HCT116 (cell line): ENCODE data around the gene MS4A12. TPM values are rescaled to one million over a fixed set of nuclear protein-coding genes. Genes with fewer than 3 reads are reported as not detected.
"Not testable (repeated sequence)": the region's sequence is repeated elsewhere in the genome, so short reads cannot be mapped to it uniquely, and the experiment has no call there.

ENCODE experiments used
- ATAC-seq: fragments of 200-7000 bp; cut with Tn5 transposase; 2 replicates; pipeline ENCODE4 v1.9.1; 2020; ENCODE audit warnings: mild to moderate bottlenecking, moderate library complexity
- BruUV-seq: library from RNA; stranded (reverse); fragments of 400-500 nt; replicated peaks from 2 replicates; lab custom pipeline; 2021; lab: Mats Ljungman, UMichigan
- CTCF ChIA-PET: fragments of 300-600 bp; sonication (Branson Sonifier 250); formaldehyde crosslinking; loops from one replicate; lab custom pipeline; 2021; ENCODE audit warnings: antibody characterized with exemption; lab: Charles Lee
- POLR2A ChIA-PET: fragments of 300-600, 350-600 bp; sonication (Branson Sonifier 250); formaldehyde crosslinking; loops from one replicate; lab custom pipeline; 2021; ENCODE audit warnings: antibody characterized with exemption; lab: Charles Lee
- RAD21 ChIA-PET, 2 experiments: fragments of 300-600 bp; sonication (Branson Sonifier 250); formaldehyde crosslinking; loops; one replicate each; lab custom pipeline; 2023; ENCODE audit warnings: low total read pairs in 2 of 2; ENCODE audit not compliant: uncharacterized antibody in 2 of 2, unreplicated experiment in 2 of 2, low non-redundant PET in 1 of 2; lab: Charles Lee
- DNase-seq: peaks from one replicate; pipeline ENCODE4 v3.0.0-alpha.2; 2010; ENCODE audit warnings: low read depth, low spot score
- H2AFZ ChIP-seq: fragments of 200-600 bp; shearing (Covaris generic), sonication (generic); 2 replicates; pipeline ENCODE4 v1.6.1; 2017; ENCODE audit warnings: low read depth, mixed run types, mixed read lengths, antibody characterized with exemption, low read length; ENCODE audit not compliant: poor library complexity, severe bottlenecking
- H3K27ac ChIP-seq: 2 replicates; pipeline ENCODE4 v1.5.1; 2012; ENCODE audit warnings: low read depth, low read length
- H3K27me3 ChIP-seq: fragments of 200-600 bp; sonication (generic); 2 replicates; pipeline ENCODE4 v1.6.1; 2016; ENCODE audit warnings: mixed run types, low read length, mixed read lengths; ENCODE audit not compliant: insufficient read depth
- H3K36me3 ChIP-seq, 2 experiments: fragments of 200-500 bp in 1 of 2; fragments of 200-600 bp in 1 of 2; sonication (Bioruptor generic) in 1 of 2; sonication (generic) in 1 of 2; 2 replicates each; pipeline versions ENCODE4 v1.5.1 to v1.6.1; 2014 to 2016; ENCODE audit warnings: low read length in 2 of 2, inconsistent platforms in 1 of 2, mixed read lengths in 1 of 2, mixed run types in 1 of 2; ENCODE audit not compliant: insufficient read depth in 2 of 2, control insufficient read depth in 1 of 2
- H3K4me1 ChIP-seq, 2 experiments: fragments of 200-600 bp in 1 of 2; sonication (generic) in 1 of 2; 2 replicates each; pipeline versions ENCODE4 v1.5.1 to v1.6.1; 2012 to 2017; ENCODE audit warnings: low read length in 2 of 2, inconsistent platforms in 1 of 2, mild to moderate bottlenecking in 1 of 2, mixed read lengths in 1 of 2, mixed run types in 1 of 2, moderate library complexity in 1 of 2; ENCODE audit not compliant: insufficient read depth in 2 of 2, control insufficient read depth in 1 of 2
- H3K4me2 ChIP-seq: fragments of 200-600 bp; sonication (generic); 2 replicates; pipeline ENCODE4 v1.6.1; 2017; ENCODE audit warnings: mixed run types, low read length, mixed read lengths
- H3K4me3 ChIP-seq, 2 experiments: fragments of 200-600 bp in 1 of 2; sonication (generic) in 1 of 2; replicated peaks in 1 of 2; 2 replicates each; pipeline ENCODE4 v1.5.1; 2011 to 2016; ENCODE audit warnings: low read length in 2 of 2, control low read depth in 1 of 2, low read depth in 1 of 2, mild to moderate bottlenecking in 1 of 2, mixed read lengths in 1 of 2, mixed run types in 1 of 2
- H3K79me2 ChIP-seq: fragments of 200-600 bp; sonication (generic); 2 replicates; pipeline ENCODE4 v1.6.1; 2017; ENCODE audit warnings: mild to moderate bottlenecking, mixed run types, low read length, moderate library complexity, mixed read lengths; ENCODE audit not compliant: insufficient read depth
- H3K9ac ChIP-seq: fragments of 200-600 bp; sonication (generic); 2 replicates; pipeline ENCODE4 v1.6.1; 2016; ENCODE audit warnings: low read length, mixed read lengths
- H3K9me2 ChIP-seq: fragments of 200-600 bp; sonication (generic), shearing (Covaris generic); 2 replicates; pipeline ENCODE4 v1.6.1; 2017; ENCODE audit warnings: mixed run types, mild to moderate bottlenecking, moderate library complexity; ENCODE audit not compliant: insufficient read depth
- H3K9me3 ChIP-seq, 2 experiments: fragments of 200-500 bp in 1 of 2; fragments of 200-600 bp in 1 of 2; sonication (Bioruptor generic) in 1 of 2; sonication (generic) in 1 of 2; 2 replicates each; pipeline ENCODE4 v1.6.1; 2014 to 2017; ENCODE audit warnings: low read length in 2 of 2, mixed read lengths in 2 of 2, inconsistent platforms in 1 of 2, low read depth in 1 of 2, mild to moderate bottlenecking in 1 of 2, mixed run types in 1 of 2, moderate library complexity in 1 of 2; ENCODE audit not compliant: control insufficient read depth in 1 of 2, insufficient read depth in 1 of 2
- H4K20me1 ChIP-seq: fragments of 200-600 bp; sonication (generic), shearing (Covaris generic); 2 replicates; pipeline ENCODE4 v1.6.1; 2017; ENCODE audit warnings: mixed run types, mild to moderate bottlenecking, moderate library complexity; ENCODE audit not compliant: insufficient read depth
- CBX3 ChIP-seq: IDR thresholded peaks from 2 replicates; pipeline ENCODE4 v1.6.1; 2012; ENCODE audit warnings: low read depth
- CEBPB ChIP-seq: IDR thresholded peaks from 2 replicates; pipeline ENCODE4 v1.6.1; 2012; ENCODE audit warnings: low read depth
- EGR1 ChIP-seq: IDR thresholded peaks from 2 replicates; pipeline ENCODE4 v1.6.1; 2012; ENCODE audit warnings: low read depth
- ELF1 ChIP-seq: IDR thresholded peaks from 2 replicates; pipeline ENCODE4 v1.6.1; 2012; ENCODE audit warnings: low read depth, borderline replicate concordance
- EZH2 ChIP-seq: fragments of 200-600 bp; sonication (generic); IDR thresholded peaks from 2 replicates; pipeline ENCODE4 v1.6.1; 2017; ENCODE audit warnings: antibody characterized with exemption, mixed run types
- FOSL1 ChIP-seq: IDR thresholded peaks from 2 replicates; pipeline ENCODE4 v1.6.1; 2012; ENCODE audit warnings: low read depth
- JUND ChIP-seq: IDR thresholded peaks from 2 replicates; pipeline ENCODE4 v1.6.1; 2012
- POLR2A ChIP-seq: IDR thresholded peaks from 2 replicates; pipeline ENCODE4 v1.7.0; 2011; ENCODE audit warnings: borderline replicate concordance; ENCODE audit not compliant: insufficient read depth, insufficient read length; ENCODE audit errors: extremely low read depth
- POLR2AphosphoS5 ChIP-seq: IDR thresholded peaks from 2 replicates; pipeline ENCODE4 v1.6.1; 2011; ENCODE audit warnings: mild to moderate bottlenecking, low read depth, low read length, moderate library complexity
- RAD21 ChIP-seq: IDR thresholded peaks from 2 replicates; pipeline ENCODE4 v1.6.1; 2012; ENCODE audit warnings: low read depth, mild to moderate bottlenecking
- SP1 ChIP-seq: IDR thresholded peaks from 2 replicates; pipeline ENCODE4 v1.6.1; 2012; ENCODE audit warnings: low read depth
- YY1 ChIP-seq: IDR thresholded peaks from 2 replicates; pipeline ENCODE4 v1.6.1; 2011; ENCODE audit warnings: low read length, low read depth, moderate library complexity, mild to moderate bottlenecking; ENCODE audit not compliant: insufficient replicate concordance; ENCODE audit errors: extremely low read depth
- ZNF274 ChIP-seq: fragments of 200-500 bp; sonication (Bioruptor generic); IDR thresholded peaks from 2 replicates; pipeline ENCODE4 v1.6.1; 2014; ENCODE audit warnings: mild to moderate bottlenecking, low read depth, low read length, inconsistent platforms
- intact Hi-C: fragments of 100-400 bp; cut with micrococcal nuclease; formaldehyde crosslinking; loops from 2 replicates; pipeline ENCODE4 v1.10.0; 2022
- total RNA-seq: library from RNA; stranded (reverse); gene quantifications from one replicate; pipeline ENCODE4 v1.2.1, GENCODE V29; 2021; ENCODE audit not compliant: unreplicated experiment
- TF ChIP-seq, protein P1 (sequence below): IDR thresholded peaks from 2 replicates; pipeline ENCODE4 v1.6.1; 2012; ENCODE audit warnings: low read depth

Gene MS4A12
- total RNA-seq, 1 experiment from 2014 or later, result not detected

DNA sequence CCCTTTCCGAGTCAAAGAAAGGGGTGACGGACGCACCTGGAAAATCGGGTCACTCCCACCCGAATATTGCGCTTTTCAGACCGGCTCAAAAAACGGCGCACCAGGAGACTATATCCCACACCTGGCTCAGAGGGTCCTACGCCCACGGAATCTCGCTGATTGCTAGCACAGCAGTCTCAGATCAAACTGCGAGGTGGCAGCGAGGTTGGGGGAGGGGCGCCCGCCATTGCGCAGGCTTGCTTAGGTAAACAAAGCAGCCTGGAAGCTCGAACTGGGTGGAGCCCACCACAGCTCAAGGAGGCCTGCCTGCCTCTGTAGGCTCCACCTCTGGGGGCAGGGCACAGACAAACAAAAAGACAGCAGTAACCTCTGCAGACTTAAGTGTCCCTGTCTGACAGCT lies 39.8 kb downstream of the MS4A12 start:
- H3K9me3 ChIP-seq, H2AFZ ChIP-seq, BruUV-seq, H3K4me1 ChIP-seq, H3K36me3 ChIP-seq, H4K20me1 ChIP-seq, H3K9ac ChIP-seq, intact Hi-C loops, H3K4me2 ChIP-seq, POLR2A ChIA-PET, H3K9me2 ChIP-seq, ATAC-seq, H3K79me2 ChIP-seq, H3K4me3 ChIP-seq, CTCF ChIA-PET, RAD21 ChIA-PET, DNase-seq, H3K27ac ChIP-seq, H3K27me3 ChIP-seq: not testable (repeated sequence)

DNA sequence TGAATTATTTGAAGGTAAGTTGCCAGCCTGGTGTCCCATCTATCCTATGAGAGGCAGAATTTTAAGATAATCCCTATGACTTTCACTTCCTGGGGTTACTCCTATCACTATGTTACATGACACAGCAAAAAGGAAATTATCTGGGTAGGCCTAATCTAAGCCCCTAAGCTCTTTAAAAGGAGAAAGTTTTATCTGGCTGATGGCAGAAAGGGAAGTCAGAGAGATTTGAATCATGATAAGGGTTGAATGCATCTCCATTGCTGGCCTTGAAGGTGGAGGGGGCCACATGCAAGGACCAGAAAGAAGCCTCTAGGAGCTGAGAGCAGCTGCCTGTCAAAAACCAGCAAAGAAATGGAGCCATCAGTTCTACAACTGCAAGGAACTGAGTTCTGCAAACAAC lies 46.0 kb downstream of the MS4A12 start:
- H3K27me3 ChIP-seq, intact Hi-C loops, H3K9me3 ChIP-seq, H3K9ac ChIP-seq, DNase-seq, H3K79me2 ChIP-seq, H3K4me3 ChIP-seq, H2AFZ ChIP-seq, H3K9me2 ChIP-seq, CTCF ChIA-PET, BruUV-seq, RAD21 ChIA-PET, H3K4me1 ChIP-seq, H3K36me3 ChIP-seq, H3K27ac ChIP-seq, H3K4me2 ChIP-seq, H4K20me1 ChIP-seq, POLR2A ChIA-PET, ATAC-seq: not testable (repeated sequence)

- intact Hi-C loops, result no loop called here
- no peak for TF ChIP-seq CBX3
- TF ChIP-seq ELF1, result no peak
- no peak for TF ChIP-seq YY1
- no peak for TF ChIP-seq POLR2A
- TF ChIP-seq RAD21, result no peak
- TF ChIP-seq SP1, result no peak
- TF ChIP-seq ZNF274, result no peak
- no peak for TF ChIP-seq EGR1
- TF ChIP-seq POLR2AphosphoS5, result no peak
- no peak for TF ChIP-seq EZH2
- TF ChIP-seq FOSL1, result no peak
- TF ChIP-seq CEBPB, result no peak
- TF ChIP-seq, protein P1, sequence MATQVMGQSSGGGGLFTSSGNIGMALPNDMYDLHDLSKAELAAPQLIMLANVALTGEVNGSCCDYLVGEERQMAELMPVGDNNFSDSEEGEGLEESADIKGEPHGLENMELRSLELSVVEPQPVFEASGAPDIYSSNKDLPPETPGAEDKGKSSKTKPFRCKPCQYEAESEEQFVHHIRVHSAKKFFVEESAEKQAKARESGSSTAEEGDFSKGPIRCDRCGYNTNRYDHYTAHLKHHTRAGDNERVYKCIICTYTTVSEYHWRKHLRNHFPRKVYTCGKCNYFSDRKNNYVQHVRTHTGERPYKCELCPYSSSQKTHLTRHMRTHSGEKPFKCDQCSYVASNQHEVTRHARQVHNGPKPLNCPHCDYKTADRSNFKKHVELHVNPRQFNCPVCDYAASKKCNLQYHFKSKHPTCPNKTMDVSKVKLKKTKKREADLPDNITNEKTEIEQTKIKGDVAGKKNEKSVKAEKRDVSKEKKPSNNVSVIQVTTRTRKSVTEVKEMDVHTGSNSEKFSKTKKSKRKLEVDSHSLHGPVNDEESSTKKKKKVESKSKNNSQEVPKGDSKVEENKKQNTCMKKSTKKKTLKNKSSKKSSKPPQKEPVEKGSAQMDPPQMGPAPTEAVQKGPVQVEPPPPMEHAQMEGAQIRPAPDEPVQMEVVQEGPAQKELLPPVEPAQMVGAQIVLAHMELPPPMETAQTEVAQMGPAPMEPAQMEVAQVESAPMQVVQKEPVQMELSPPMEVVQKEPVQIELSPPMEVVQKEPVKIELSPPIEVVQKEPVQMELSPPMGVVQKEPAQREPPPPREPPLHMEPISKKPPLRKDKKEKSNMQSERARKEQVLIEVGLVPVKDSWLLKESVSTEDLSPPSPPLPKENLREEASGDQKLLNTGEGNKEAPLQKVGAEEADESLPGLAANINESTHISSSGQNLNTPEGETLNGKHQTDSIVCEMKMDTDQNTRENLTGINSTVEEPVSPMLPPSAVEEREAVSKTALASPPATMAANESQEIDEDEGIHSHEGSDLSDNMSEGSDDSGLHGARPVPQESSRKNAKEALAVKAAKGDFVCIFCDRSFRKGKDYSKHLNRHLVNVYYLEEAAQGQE, result no peak
- TF ChIP-seq JUND, result no peak
Observed at GRCh38 chr11:60544077-60544476, 51.5 kb downstream of the MS4A12 start.

More at GRCh38 chr11:60544077-60544476, 51.5 kb downstream of the MS4A12 start:
- Histone ChIP-seq H3K9me2 (no peaks in the 10 kb centered on the region), H2AFZ (no peak overlapping the region), H3K4me2 (no peak overlapping the region), H4K20me1 (no peaks in the 10 kb centered on the region), H3K9ac (no peak overlapping the region), H3K9me3 (no peaks in the 10 kb centered on the region), H3K4me3 (no peak overlapping the region), H3K4me1 (no peaks in the 10 kb centered on the region), H3K79me2 (no peaks in the 10 kb centered on the region), H3K27ac (no peak overlapping the region), H3K27me3 (no peaks in the 10 kb centered on the region), H3K36me3 (no peaks in the 10 kb centered on the region)
- BruUV-seq, result no TSS peak
- DNase-seq (no peak), ATAC-seq (no peak)
- RAD21 ChIA-PET, result no interaction called here
- CTCF ChIA-PET, result no interaction called here
- POLR2A ChIA-PET, result no interaction called here
